ENCODE data around the gene NPTX1.
A peak's percentile ranks its signal among the peaks of the same experiment; 100 is the strongest.

Gene NPTX1

GRCh38 chr17:80503921-80504320 lies 27.5 kb upstream of the NPTX1 start:
- TF ChIP-seq CTCF (IDR thresholded peaks at IDR 0.05; ENCODE audit: low read depth, low read length): no peak
- no peak for DNase-seq (ENCODE audit: low read depth in 2 of 2)
- H3K4me3 ChIP-seq (replicated peaks in 1 of 2; ENCODE audit: low read depth in 2 of 2, low read length in 2 of 2): no peak overlapping the region

- no peak overlapping the region for H3K4me3 ChIP-seq (replicated peaks in 1 of 2; ENCODE audit: low read depth in 2 of 2, low read length in 2 of 2)
- TF ChIP-seq CTCF (IDR thresholded peaks at IDR 0.05; ENCODE audit: low read depth, low read length): no peak
- no peak for DNase-seq (ENCODE audit: low read depth in 2 of 2)
Observed at GRCh38 chr17:80503031-80503430, 26.6 kb upstream of the NPTX1 start.

GRCh38 chr17:80502578-80502877 lies 26.1 kb upstream of the NPTX1 start:
- no peak for DNase-seq (ENCODE audit: low read depth in 2 of 2)
- H3K4me3 ChIP-seq (replicated peaks in 1 of 2; ENCODE audit: low read depth in 2 of 2, low read length in 2 of 2): no peak overlapping the region
- no peak for TF ChIP-seq CTCF (IDR thresholded peaks at IDR 0.05; ENCODE audit: low read depth, low read length)

DNA sequence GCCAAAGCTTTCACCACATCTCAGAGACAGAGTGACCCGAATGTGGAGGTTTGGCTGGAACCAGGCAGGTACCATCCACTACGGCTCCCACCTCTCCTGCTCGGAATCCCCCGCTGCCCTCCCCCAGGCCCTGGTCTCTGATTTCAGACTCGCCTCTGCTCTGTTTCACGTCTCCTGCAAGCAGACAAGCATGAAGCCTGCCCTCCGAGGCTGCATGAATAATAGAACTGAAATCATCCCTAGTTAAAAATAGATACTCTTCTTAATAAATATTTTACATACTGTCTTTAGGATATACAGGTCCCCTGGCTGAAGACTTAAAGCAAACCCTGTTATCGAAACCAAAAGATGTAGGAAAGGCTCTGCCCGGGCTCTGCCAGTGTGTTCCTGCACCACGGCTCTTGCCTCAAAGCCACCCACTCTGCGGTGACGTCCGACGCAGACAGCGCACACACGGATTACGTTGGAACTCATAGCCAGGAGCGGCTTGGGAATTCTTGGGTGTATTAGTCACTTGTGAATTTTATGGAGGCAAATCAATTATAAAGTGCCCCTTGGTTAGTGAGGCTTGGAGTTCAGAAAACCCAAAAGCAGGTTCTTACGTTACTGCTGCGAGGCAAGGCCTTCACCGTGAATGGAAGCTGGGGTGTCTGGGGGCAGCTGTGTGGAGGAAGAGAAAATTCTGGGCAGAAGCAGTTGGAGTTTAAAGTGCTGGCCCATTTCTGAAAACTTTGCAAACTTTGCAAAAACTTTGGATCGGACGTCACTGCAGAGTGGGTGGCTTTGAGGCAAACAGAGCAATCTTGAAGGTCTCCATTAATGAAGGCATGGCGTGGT lies 25.6 kb upstream of the NPTX1 start:
- no peak overlapping the region for H3K4me3 ChIP-seq (replicated peaks in 1 of 2; ENCODE audit: low read depth in 2 of 2, low read length in 2 of 2)
- peak; percentile 24 to 85 for DNase-seq (ENCODE audit: low read depth in 2 of 2)
- no peak for TF ChIP-seq CTCF (IDR thresholded peaks at IDR 0.05; ENCODE audit: low read depth, low read length)

GRCh38 chr17:80499961-80500665 lies 23.7 kb upstream of the NPTX1 start:
- no peak for DNase-seq (ENCODE audit: low read depth in 2 of 2)
- no peak overlapping the region for H3K4me3 ChIP-seq (replicated peaks in 1 of 2; ENCODE audit: low read depth in 2 of 2, low read length in 2 of 2)
- TF ChIP-seq CTCF (IDR thresholded peaks at IDR 0.05; ENCODE audit: low read depth, low read length): no peak

GRCh38 chr17:80499560-80499959 lies 23.2 kb upstream of the NPTX1 start:
- H3K4me3 ChIP-seq (replicated peaks in 1 of 2; ENCODE audit: low read depth in 2 of 2, low read length in 2 of 2): no peak overlapping the region
- DNase-seq (ENCODE audit: low read depth in 2 of 2): no peak
- no peak for TF ChIP-seq CTCF (IDR thresholded peaks at IDR 0.05; ENCODE audit: low read depth, low read length)

Data from cardiac fibroblast (primary cell).